SJSA1 (cell line): ENCODE data around the gene RNU5D-1. TPM values are rescaled to one million over a fixed set of nuclear protein-coding genes. Genes with fewer than 3 reads are reported as not detected.
"Not testable (repeated sequence)": the region's sequence is repeated elsewhere in the genome, so short reads cannot be mapped to it uniquely, and the experiment has no call there.

Experiments
- DNase-seq, 2 experiments: peaks; one replicate each; pipeline ENCODE4 v3.0.0-alpha.2; 2015 to 2020; ENCODE audit warnings: low spot score in 2 of 2, low read depth in 1 of 2
- H3K27ac ChIP-seq: fragments of 250-450 bp; sonication (Bioruptor Pico); 2 replicates; pipeline ENCODE4 v1.5.1; 2020; ENCODE audit warnings: mild to moderate bottlenecking, moderate library complexity
- H3K27me3 ChIP-seq: fragments of 250-450 bp; sonication (Bioruptor Pico); replicated peaks from 2 replicates; pipeline ENCODE4 v1.5.1; 2020; ENCODE audit warnings: mild to moderate bottlenecking, moderate library complexity
- H3K36me3 ChIP-seq: fragments of 250-450 bp; sonication (Bioruptor Pico); 2 replicates; pipeline ENCODE4 v1.5.1; 2020; ENCODE audit warnings: mild to moderate bottlenecking
- H3K4me1 ChIP-seq: fragments of 250-450 bp; sonication (Bioruptor Pico); replicated peaks from 2 replicates; pipeline ENCODE4 v1.6.1; 2021; ENCODE audit warnings: mild to moderate bottlenecking
- H3K4me3 ChIP-seq: fragments of 250-450 bp; sonication (Bioruptor Pico); 2 replicates; pipeline ENCODE4 v1.5.1; 2020; ENCODE audit warnings: mild to moderate bottlenecking
- H3K9me3 ChIP-seq: fragments of 250-450 bp; sonication (Bioruptor Pico); replicated peaks from 2 replicates; pipeline ENCODE4 v1.5.1; 2020; ENCODE audit warnings: mild to moderate bottlenecking
- total RNA-seq: library from RNA; depleted of rRNA; stranded (reverse); fragments of >200 nt; shearing (Covaris generic); gene quantifications from 2 replicates; pipeline ENCODE4 v1.2.3, GENCODE V29; 2014

The RNU5D-1 gene
- total RNA-seq, 1 experiment from 2014 or later = not detected

- DNase-seq = no peak
- H3K27ac ChIP-seq = no peak overlapping the region
- H3K9me3 ChIP-seq = no peaks in the 10 kb centered on the region
- peaks cover 2% of the 10 kb centered on the region; the same call in 1 of the 2 replicates for H3K4me1 ChIP-seq
- peaks cover 98% of the 10 kb centered on the region for H3K36me3 ChIP-seq
- no peaks in the 10 kb centered on the region for H3K27me3 ChIP-seq
- H3K4me3 ChIP-seq = no peak overlapping the region
Measured at GRCh38 chr1:44747878-44748277, 16.9 kb upstream of the RNU5D-1 start.

- H3K4me1 ChIP-seq = peaks cover 17% of the 10 kb centered on the region
- H3K27ac ChIP-seq = no peak overlapping the region
- no peak overlapping the region for H3K4me3 ChIP-seq
- no peaks in the 10 kb centered on the region for H3K27me3 ChIP-seq
- no peaks in the 10 kb centered on the region for H3K9me3 ChIP-seq
- no peak for DNase-seq
- H3K36me3 ChIP-seq = peaks cover 78% of the 10 kb centered on the region
Measured at GRCh38 chr1:44743211-44743610, 12.2 kb upstream of the RNU5D-1 start.

- H3K4me1 ChIP-seq = peaks cover 17% of the 10 kb centered on the region
- peak in 1 of 2 experiments; percentile 16 for DNase-seq
- H3K27ac ChIP-seq = peak overlapping the region; percentile 70
- H3K9me3 ChIP-seq = no peaks in the 10 kb centered on the region
- peak overlapping the region; percentile 55 for H3K4me3 ChIP-seq
- H3K27me3 ChIP-seq = no peaks in the 10 kb centered on the region
- peaks cover 50% of the 10 kb centered on the region for H3K36me3 ChIP-seq
Measured at GRCh38 chr1:44740179-44740617, 9.2 kb upstream of the RNU5D-1 start.

GRCh38 chr1:44739307-44740178, 8.6 kb upstream of the RNU5D-1 start, which contains the start of gene KIF2C:
TSS of gene KIF2C (plus strand) at chr1:44739837. CDS start at chr1:44739933, 96 bp downstream.
- Histone ChIP-seq H3K27me3 (no peaks in the 10 kb centered on the region), H3K4me3 (peak within 1 kb of the TSS; percentile 55)

GRCh38 chr1:44738953-44739306, 8.0 kb upstream of the RNU5D-1 start:
- H3K27me3 ChIP-seq, H3K9me3 ChIP-seq, DNase-seq: not testable (repeated sequence)
- Histone ChIP-seq H3K4me3 (peak overlapping the region; percentile 55), H3K36me3 (peaks cover 38% of the 10 kb centered on the region), H3K4me1 (peaks cover 17% of the 10 kb centered on the region), H3K27ac (peak overlapping the region; percentile 32)

More at GRCh38 chr1:44739307-44740178, 8.6 kb upstream of the RNU5D-1 start, which contains the start of gene KIF2C:
- peaks cover 44% of the 10 kb centered on the region for H3K36me3 ChIP-seq
- H3K9me3 ChIP-seq = no peaks in the 10 kb centered on the region
- peaks cover 17% of the 10 kb centered on the region for H3K4me1 ChIP-seq
- DNase-seq = peak; percentile 92 to 97
- peak within 1 kb of the TSS; percentile 70 for H3K27ac ChIP-seq

GRCh38 chr1:44735992-44736391, 5.0 kb upstream of the RNU5D-1 start:
- H3K27ac ChIP-seq = no peak overlapping the region
- H3K4me1 ChIP-seq = peaks cover 14% of the 10 kb centered on the region
- no peak overlapping the region for H3K4me3 ChIP-seq
- H3K9me3 ChIP-seq = no peaks in the 10 kb centered on the region
- peaks cover 10% of the 10 kb centered on the region for H3K36me3 ChIP-seq
- H3K27me3 ChIP-seq = no peaks in the 10 kb centered on the region
- no peak for DNase-seq

GRCh38 chr1:44733784-44734183, 2.8 kb upstream of the RNU5D-1 start:
- no peaks in the 10 kb centered on the region for H3K27me3 ChIP-seq
- no peak for DNase-seq
- no peak overlapping the region for H3K4me3 ChIP-seq
- H3K27ac ChIP-seq = no peak overlapping the region
- H3K4me1 ChIP-seq = peaks cover 17% of the 10 kb centered on the region
- H3K9me3 ChIP-seq = no peaks in the 10 kb centered on the region
- no peaks in the 10 kb centered on the region for H3K36me3 ChIP-seq

GRCh38 chr1:44733365-44733764, 2.4 kb upstream of the RNU5D-1 start:
- Histone ChIP-seq H3K27ac (no peak overlapping the region), H3K9me3 (no peaks in the 10 kb centered on the region), H3K4me3 (no peak overlapping the region), H3K36me3 (no peaks in the 10 kb centered on the region), H3K27me3 (no peaks in the 10 kb centered on the region), H3K4me1 (peaks cover 17% of the 10 kb centered on the region)
- no peak for DNase-seq

GRCh38 chr1:44724955-44725698, 5.8 kb downstream of the RNU5D-1 start:
- no peaks in the 10 kb centered on the region for H3K9me3 ChIP-seq
- H3K4me3 ChIP-seq = no peak overlapping the region
- no peaks in the 10 kb centered on the region for H3K36me3 ChIP-seq
- H3K27me3 ChIP-seq = no peaks in the 10 kb centered on the region
- DNase-seq = no peak
- peaks cover 14% of the 10 kb centered on the region for H3K4me1 ChIP-seq
- no peak overlapping the region for H3K27ac ChIP-seq

GRCh38 chr1:44724296-44724954, 6.5 kb downstream of the RNU5D-1 start:
- no peak overlapping the region for H3K4me3 ChIP-seq
- H3K4me1 ChIP-seq = peaks cover 13% of the 10 kb centered on the region

GRCh38 chr1:44723496-44724295, 7.3 kb downstream of the RNU5D-1 start:
- no peaks in the 10 kb centered on the region for H3K36me3 ChIP-seq
- no peak overlapping the region for H3K4me3 ChIP-seq
- no peaks in the 10 kb centered on the region for H3K27me3 ChIP-seq
- no peak overlapping the region for H3K27ac ChIP-seq
- no peaks in the 10 kb centered on the region for H3K9me3 ChIP-seq
- H3K4me1 ChIP-seq = peaks cover 14% of the 10 kb centered on the region
- DNase-seq = no peak

More at GRCh38 chr1:44724296-44724954, 6.5 kb downstream of the RNU5D-1 start:
- Histone ChIP-seq H3K27ac (no peak overlapping the region), H3K27me3 (no peaks in the 10 kb centered on the region), H3K36me3 (no peaks in the 10 kb centered on the region), H3K9me3 (no peaks in the 10 kb centered on the region)
- no peak for DNase-seq

GRCh38 chr1:44723064-44723463, 7.9 kb downstream of the RNU5D-1 start:
- Histone ChIP-seq H3K27me3 (no peaks in the 10 kb centered on the region), H3K4me1 (peaks cover 14% of the 10 kb centered on the region), H3K9me3 (no peaks in the 10 kb centered on the region), H3K36me3 (no peaks in the 10 kb centered on the region), H3K4me3 (no peak overlapping the region), H3K27ac (no peak overlapping the region)
- DNase-seq = no peak
